Measurements from ENCODE around the gene RBP2. TPM values are rescaled to one million over a fixed set of nuclear protein-coding genes. Genes with fewer than 3 reads are reported as not detected.

RBP2 gene
- total RNA-seq (2014; rRNA removed; shearing (Covaris generic)) (not detected in 2 replicates), polyA plus RNA-seq (2016; fragmentation: Nextera tagmentation; extraction: Ambion mirVana) (not detected in 2 replicates)

DNA sequence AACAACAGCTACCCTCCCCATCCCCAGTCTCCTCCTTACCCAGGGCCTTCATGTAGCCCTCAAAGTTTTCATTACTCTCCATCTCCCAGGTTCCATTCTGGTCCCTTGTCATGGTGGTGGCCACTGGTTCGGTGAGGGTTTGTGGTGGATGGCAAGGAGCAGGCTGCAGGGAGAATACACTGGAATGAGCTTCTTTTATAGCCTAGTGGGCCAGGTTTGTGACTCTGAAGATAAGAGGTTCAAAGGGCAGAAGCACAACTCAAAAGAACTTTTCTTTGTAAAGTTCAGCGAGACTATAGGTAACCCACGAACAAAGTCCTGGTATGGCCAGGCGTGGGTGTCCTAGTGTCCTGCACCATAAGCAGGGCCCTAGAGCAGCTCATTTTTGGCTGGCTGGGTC lies at the start of gene RBP2:
TSS of gene RBP2 (minus strand) at position 169 of the 400 bp plus-strand sequence. CDS start at position 112, 57 bp downstream.
- no peak within 1 kb of the TSS for H3K4me2 ChIP-seq (ENCODE audit: unreplicated experiment)
- H3K4me1 ChIP-seq (ENCODE audit: insufficient read depth): no peaks in the 10 kb centered on the region
- no peaks in the 10 kb centered on the region for H3K9me3 ChIP-seq (ENCODE audit: low read depth)
- H3F3A ChIP-seq (ENCODE audit: insufficient read depth): no peaks in the 10 kb centered on the region
- no peaks in the 10 kb centered on the region for H3K9me2 ChIP-seq (ENCODE audit: insufficient read depth)
- DNase-seq: no peak
- no peak for TF ChIP-seq EZH2phosphoT487 (IDR thresholded peaks at IDR 0.05; ENCODE audit: insufficient read depth, low read depth)
- TF ChIP-seq EZH2 (IDR thresholded peaks at IDR 0.05; ENCODE audit: insufficient read depth, poor library complexity, severe bottlenecking): no peak
- H3K36me3 ChIP-seq (ENCODE audit: low read depth): no peaks in the 10 kb centered on the region
- H2AFZ ChIP-seq: no peak within 1 kb of the TSS
- no peaks in the 10 kb centered on the region for H3K27me3 ChIP-seq (replicated peaks; ENCODE audit: insufficient read depth)
- no peak within 1 kb of the TSS for H3K4me3 ChIP-seq
- no peak within 1 kb of the TSS for H3K27ac ChIP-seq
- no peaks in the 10 kb centered on the region for H3K79me2 ChIP-seq (ENCODE audit: insufficient read depth)
- H3K9ac ChIP-seq: no peak within 1 kb of the TSS
- 65 to 72% methylated on average over 4 of the region's 4 CpGs for WGBS, 2 experiments (ENCODE audit: low coverage in 1 of 2, low lambda C conversion rate in 2 of 2, missing lambda C conversion rate in 2 of 2)
- in situ Hi-C loops (cut with MboI): no loop called here
- H4K20me1 ChIP-seq (ENCODE audit: insufficient read depth): no peaks in the 10 kb centered on the region

DNA sequence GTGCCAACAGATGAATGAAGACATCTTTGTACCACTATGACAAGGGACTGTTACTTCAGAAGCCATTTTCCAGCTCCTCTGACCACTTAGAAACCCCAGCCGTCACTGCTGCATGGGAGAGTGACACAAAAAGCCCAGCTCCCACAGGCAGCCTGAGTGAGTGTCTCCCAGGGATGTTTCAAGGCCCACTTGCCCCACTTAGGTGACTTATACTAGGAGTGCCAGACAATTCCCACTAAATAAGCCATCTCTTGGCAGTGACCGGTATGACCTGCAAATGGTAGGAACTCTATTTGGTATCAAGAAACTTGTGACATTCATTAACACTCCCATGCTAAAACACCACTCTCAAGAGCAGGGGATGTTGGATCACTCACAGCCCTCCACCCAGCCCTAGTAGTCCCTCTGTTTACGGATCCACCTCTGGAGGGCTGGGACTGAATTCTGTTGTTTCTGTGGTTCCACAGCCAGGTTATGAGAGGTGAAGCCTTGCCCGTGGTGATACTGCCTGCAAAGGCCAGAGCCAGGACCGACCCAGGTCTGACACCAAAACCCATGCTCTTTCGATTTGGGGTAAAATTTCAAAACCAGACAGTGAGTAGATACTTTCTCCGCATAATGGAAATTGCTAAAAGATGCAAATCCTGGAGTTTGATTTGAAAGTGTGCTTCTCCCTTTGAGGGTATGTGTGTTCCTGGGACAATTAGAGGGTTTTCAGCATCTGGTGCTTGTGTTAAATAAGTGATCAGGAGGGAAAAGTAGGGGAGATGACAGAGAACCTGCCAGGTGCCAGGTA lies 48.7 kb upstream of the RBP2 start:
- H4K20me1 ChIP-seq (ENCODE audit: insufficient read depth): no peaks in the 10 kb centered on the region
- 60 to 67% methylated on average over 7 of the region's 7 CpGs for WGBS, 2 experiments (ENCODE audit: low coverage in 1 of 2, low lambda C conversion rate in 2 of 2, missing lambda C conversion rate in 2 of 2)
- H3F3A ChIP-seq (ENCODE audit: insufficient read depth): no peaks in the 10 kb centered on the region
- H3K27ac ChIP-seq: no peak overlapping the region
- H3K4me3 ChIP-seq: no peak overlapping the region
- no peak overlapping the region for H2AFZ ChIP-seq
- in situ Hi-C loops (cut with MboI): no loop called here
- no peaks in the 10 kb centered on the region for H3K27me3 ChIP-seq (replicated peaks; ENCODE audit: insufficient read depth)
- H3K9me3 ChIP-seq (ENCODE audit: low read depth): no peaks in the 10 kb centered on the region
- no peaks in the 10 kb centered on the region for H3K36me3 ChIP-seq (ENCODE audit: low read depth)
- no peaks in the 10 kb centered on the region for H3K9me2 ChIP-seq (ENCODE audit: insufficient read depth)
- H3K9ac ChIP-seq: no peak overlapping the region
- no peaks in the 10 kb centered on the region for H3K4me1 ChIP-seq (ENCODE audit: insufficient read depth)
- no peak overlapping the region for H3K4me2 ChIP-seq (ENCODE audit: unreplicated experiment)
- H3K79me2 ChIP-seq (ENCODE audit: insufficient read depth): no peaks in the 10 kb centered on the region
- DNase-seq: no peak
- TF ChIP-seq EZH2 (IDR thresholded peaks at IDR 0.05; ENCODE audit: insufficient read depth, poor library complexity, severe bottlenecking) (no peak), EZH2phosphoT487 (IDR thresholded peaks at IDR 0.05; ENCODE audit: insufficient read depth, low read depth) (no peak)

DNA sequence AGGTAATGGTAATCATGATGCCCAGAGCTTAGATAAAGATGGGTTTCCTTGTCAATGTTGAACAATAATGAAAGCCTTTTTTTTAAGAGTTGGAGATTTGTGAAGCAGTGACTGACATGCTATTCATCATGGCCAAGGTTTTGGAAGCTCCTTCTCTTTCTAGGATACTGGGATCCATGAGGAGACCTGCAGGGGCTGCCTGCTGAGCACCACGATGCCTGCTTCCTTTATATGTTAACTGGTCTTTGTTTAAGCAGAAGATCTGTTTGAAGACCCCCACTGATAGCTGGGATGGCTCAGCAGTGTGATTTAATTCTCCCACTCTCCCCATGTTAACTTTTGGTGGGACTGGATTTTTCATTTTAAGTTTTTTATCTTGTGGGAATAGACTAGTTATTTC lies 47.4 kb upstream of the RBP2 start:
- no peaks in the 10 kb centered on the region for H3K9me2 ChIP-seq (ENCODE audit: insufficient read depth)
- H3K9me3 ChIP-seq (ENCODE audit: low read depth): no peaks in the 10 kb centered on the region
- no peak overlapping the region for H2AFZ ChIP-seq
- H3K4me2 ChIP-seq (ENCODE audit: unreplicated experiment): no peak overlapping the region
- TF ChIP-seq EZH2 (IDR thresholded peaks at IDR 0.05; ENCODE audit: insufficient read depth, poor library complexity, severe bottlenecking) (no peak), EZH2phosphoT487 (IDR thresholded peaks at IDR 0.05; ENCODE audit: insufficient read depth, low read depth) (no peak)
- H3K27me3 ChIP-seq (replicated peaks; ENCODE audit: insufficient read depth): no peaks in the 10 kb centered on the region
- no peak overlapping the region for H3K27ac ChIP-seq
- no peak for DNase-seq
- no peaks in the 10 kb centered on the region for H3F3A ChIP-seq (ENCODE audit: insufficient read depth)
- H3K4me3 ChIP-seq: no peak overlapping the region
- H3K36me3 ChIP-seq (ENCODE audit: low read depth): no peaks in the 10 kb centered on the region
- H3K79me2 ChIP-seq (ENCODE audit: insufficient read depth): no peaks in the 10 kb centered on the region
- WGBS, 2 experiments (ENCODE audit: low coverage in 1 of 2, low lambda C conversion rate in 2 of 2, missing lambda C conversion rate in 2 of 2): 4 to 10% methylated on average over 1 of the region's 1 CpG
- in situ Hi-C loops (cut with MboI): no loop called here
- H3K9ac ChIP-seq: no peak overlapping the region
- H3K4me1 ChIP-seq (ENCODE audit: insufficient read depth): no peaks in the 10 kb centered on the region
- no peaks in the 10 kb centered on the region for H4K20me1 ChIP-seq (ENCODE audit: insufficient read depth)

DNA sequence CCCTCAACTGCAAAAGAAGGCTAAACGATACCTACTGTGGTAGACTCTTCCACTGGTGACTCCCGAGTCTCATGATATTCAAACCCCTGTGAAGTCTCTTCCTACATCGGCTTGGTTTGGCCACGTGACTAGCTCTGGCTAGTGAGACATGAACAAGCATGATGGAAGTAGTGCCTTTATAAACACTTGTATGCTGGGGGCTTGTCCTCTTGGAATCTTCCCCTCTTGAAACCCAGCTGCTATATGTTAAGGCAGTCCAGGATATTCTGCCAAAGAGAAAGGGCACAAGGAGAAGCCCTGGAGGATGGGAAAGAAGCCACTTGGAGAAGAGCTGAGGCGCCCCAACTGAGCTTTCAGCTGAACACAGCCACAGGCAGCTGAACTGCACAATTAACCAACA lies 46.9 kb upstream of the RBP2 start:
- Histone ChIP-seq H3K9me3 (ENCODE audit: low read depth) (no peaks in the 10 kb centered on the region), H3K4me1 (ENCODE audit: insufficient read depth) (no peaks in the 10 kb centered on the region), H3K4me2 (ENCODE audit: unreplicated experiment) (no peak overlapping the region), H3K9ac (no peak overlapping the region), H3K36me3 (ENCODE audit: low read depth) (no peaks in the 10 kb centered on the region), H3F3A (ENCODE audit: insufficient read depth) (no peaks in the 10 kb centered on the region), H2AFZ (no peak overlapping the region), H3K79me2 (ENCODE audit: insufficient read depth) (no peaks in the 10 kb centered on the region), H3K27me3 (replicated peaks; ENCODE audit: insufficient read depth) (no peaks in the 10 kb centered on the region), H3K27ac (no peak overlapping the region), H3K9me2 (ENCODE audit: insufficient read depth) (no peaks in the 10 kb centered on the region), H4K20me1 (ENCODE audit: insufficient read depth) (no peaks in the 10 kb centered on the region), H3K4me3 (no peak overlapping the region)
- WGBS, 2 experiments (ENCODE audit: low coverage in 1 of 2, low lambda C conversion rate in 2 of 2, missing lambda C conversion rate in 2 of 2): 62% methylated on average over 5 of the region's 5 CpGs
- in situ Hi-C loops (cut with MboI): no loop called here
- no peak for TF ChIP-seq EZH2phosphoT487 (IDR thresholded peaks at IDR 0.05; ENCODE audit: insufficient read depth, low read depth)
- TF ChIP-seq EZH2 (IDR thresholded peaks at IDR 0.05; ENCODE audit: insufficient read depth, poor library complexity, severe bottlenecking): no peak
- DNase-seq: no peak
